T-helper 17 cell (primary cell): ENCODE results near the gene KLK1. TPM values are rescaled to one million over a fixed set of nuclear protein-coding genes. Genes with fewer than 3 reads are reported as not detected.
"Not testable (repeated sequence)": the region's sequence is repeated elsewhere in the genome, so short reads cannot be mapped to it uniquely, and the experiment has no call there.

ENCODE experiments used
- ATAC-seq: fragments of 150-1000 bp; cut with Tn5 transposase; 2 replicates; pipeline ENCODE4 v1.10.0; 2021; ENCODE audit warnings: mild to moderate bottlenecking, moderate library complexity
- DNase-seq, 3 donors: peaks; one replicate each; pipeline versions ENCODE4 v3.0.0 to v3.0.0-alpha.2; 2020 to 2021
- H3K9me3 ChIP-seq: one replicate; pipeline ENCODE4 v1.7.0; 2013; ENCODE audit warnings: low read length, mild to moderate bottlenecking; ENCODE audit not compliant: control insufficient read depth, poor library complexity, severe bottlenecking
- H3K27ac Mint-ChIP-seq: one replicate; pipeline ENCODE4 v1.8.0; 2022; ENCODE audit warnings: mild to moderate bottlenecking, moderate library complexity, mixed read lengths
- H3K27me3 Mint-ChIP-seq: one replicate; pipeline ENCODE4 v1.8.0; 2022; ENCODE audit warnings: mixed read lengths
- H3K36me3 Mint-ChIP-seq: one replicate; pipeline ENCODE4 v1.8.0; 2022; ENCODE audit warnings: low read depth, mixed read lengths
- H3K4me1 Mint-ChIP-seq: one replicate; pipeline ENCODE4 v1.8.0; 2022; ENCODE audit warnings: mild to moderate bottlenecking, mixed read lengths
- H3K4me3 Mint-ChIP-seq: one replicate; pipeline ENCODE4 v1.8.0; 2022; ENCODE audit warnings: mild to moderate bottlenecking, moderate library complexity, mixed read lengths
- total RNA-seq, 4 donors: library from RNA in 2 of 4; stranded (reverse) in 2 of 4; gene quantifications; one replicate each; pipeline ENCODE4 v1.2.3 and lab custom pipeline; 2022 to 2026

The KLK1 gene
- total RNA-seq, 2 donors from 2014 or later: not detected

- H3K4me1 Mint-ChIP-seq: peaks cover 4% of the 10 kb centered on the region
- DNase-seq: no peak
- no peaks in the 10 kb centered on the region for H3K36me3 Mint-ChIP-seq
- peak within 1 kb of the TSS; percentile 82 for H3K27ac Mint-ChIP-seq
- H3K9me3 ChIP-seq: no peaks in the 10 kb centered on the region
- H3K4me3 Mint-ChIP-seq: no peak within 1 kb of the TSS
- H3K27me3 Mint-ChIP-seq: no peaks in the 10 kb centered on the region
- no peak for ATAC-seq
Measured at GRCh38 chr19:50790396-50790795, 33.2 kb downstream of the KLK1 start, which contains the start of gene ACP4. ACP4 (plus strand) TSS chr19:50790415; CDS start chr19:50790415, 0 bp downstream.

GRCh38 chr19:50785329-50785728 is 38.3 kb downstream of the KLK1 start:
- Mint-ChIP-seq H3K4me3 (no peak overlapping the region), H3K27me3 (peaks cover 23% of the 10 kb centered on the region), H3K36me3 (no peaks in the 10 kb centered on the region), H3K4me1 (no peaks in the 10 kb centered on the region), H3K27ac (no peak overlapping the region)
- no peaks in the 10 kb centered on the region for H3K9me3 ChIP-seq
- ATAC-seq: no peak
- no peak for DNase-seq

DNA sequence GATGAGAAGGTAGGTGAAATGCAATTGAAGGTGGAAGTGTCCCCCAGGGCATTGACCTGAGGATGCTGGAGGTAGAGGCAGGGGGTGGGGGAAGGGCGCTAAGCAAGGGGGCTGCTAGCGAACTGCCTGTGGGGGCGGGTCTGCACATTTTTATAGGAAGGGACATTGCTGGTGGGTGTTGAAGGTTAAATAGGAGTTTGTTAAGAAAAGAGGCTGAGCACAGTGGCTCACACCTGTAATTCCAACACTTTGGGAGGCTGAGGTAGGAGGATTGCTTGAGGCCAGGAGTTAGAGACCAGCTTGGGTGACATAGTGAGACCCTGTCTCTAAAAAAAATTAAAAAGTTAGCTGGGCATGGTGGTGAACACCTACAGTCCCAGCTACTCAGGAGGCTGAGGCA is 38.9 kb downstream of the KLK1 start:
- no peak for DNase-seq
- H3K4me1 Mint-ChIP-seq: no peaks in the 10 kb centered on the region
- no peaks in the 10 kb centered on the region for H3K9me3 ChIP-seq
- H3K36me3 Mint-ChIP-seq: no peaks in the 10 kb centered on the region
- no peak for ATAC-seq
- H3K4me3 Mint-ChIP-seq: no peak overlapping the region
- H3K27me3 Mint-ChIP-seq: peaks cover 29% of the 10 kb centered on the region
- H3K27ac Mint-ChIP-seq: peak overlapping the region; percentile 39

GRCh38 chr19:50783848-50784152 is 39.8 kb downstream of the KLK1 start:
- not testable (repeated sequence) for H3K4me3 Mint-ChIP-seq, DNase-seq, H3K4me1 Mint-ChIP-seq, H3K9me3 ChIP-seq, H3K36me3 Mint-ChIP-seq, ATAC-seq, H3K27ac Mint-ChIP-seq
- H3K27me3 Mint-ChIP-seq: peaks cover 38% of the 10 kb centered on the region

- Mint-ChIP-seq H3K27me3 (peaks cover 60% of the 10 kb centered on the region), H3K4me3 (no peak overlapping the region), H3K4me1 (peaks cover 2% of the 10 kb centered on the region), H3K36me3 (no peaks in the 10 kb centered on the region), H3K27ac (no peak overlapping the region)
- no peak for DNase-seq
- no peaks in the 10 kb centered on the region for H3K9me3 ChIP-seq
- ATAC-seq: no peak
Measured at GRCh38 chr19:50780753-50781435, 42.7 kb downstream of the KLK1 start.

DNA sequence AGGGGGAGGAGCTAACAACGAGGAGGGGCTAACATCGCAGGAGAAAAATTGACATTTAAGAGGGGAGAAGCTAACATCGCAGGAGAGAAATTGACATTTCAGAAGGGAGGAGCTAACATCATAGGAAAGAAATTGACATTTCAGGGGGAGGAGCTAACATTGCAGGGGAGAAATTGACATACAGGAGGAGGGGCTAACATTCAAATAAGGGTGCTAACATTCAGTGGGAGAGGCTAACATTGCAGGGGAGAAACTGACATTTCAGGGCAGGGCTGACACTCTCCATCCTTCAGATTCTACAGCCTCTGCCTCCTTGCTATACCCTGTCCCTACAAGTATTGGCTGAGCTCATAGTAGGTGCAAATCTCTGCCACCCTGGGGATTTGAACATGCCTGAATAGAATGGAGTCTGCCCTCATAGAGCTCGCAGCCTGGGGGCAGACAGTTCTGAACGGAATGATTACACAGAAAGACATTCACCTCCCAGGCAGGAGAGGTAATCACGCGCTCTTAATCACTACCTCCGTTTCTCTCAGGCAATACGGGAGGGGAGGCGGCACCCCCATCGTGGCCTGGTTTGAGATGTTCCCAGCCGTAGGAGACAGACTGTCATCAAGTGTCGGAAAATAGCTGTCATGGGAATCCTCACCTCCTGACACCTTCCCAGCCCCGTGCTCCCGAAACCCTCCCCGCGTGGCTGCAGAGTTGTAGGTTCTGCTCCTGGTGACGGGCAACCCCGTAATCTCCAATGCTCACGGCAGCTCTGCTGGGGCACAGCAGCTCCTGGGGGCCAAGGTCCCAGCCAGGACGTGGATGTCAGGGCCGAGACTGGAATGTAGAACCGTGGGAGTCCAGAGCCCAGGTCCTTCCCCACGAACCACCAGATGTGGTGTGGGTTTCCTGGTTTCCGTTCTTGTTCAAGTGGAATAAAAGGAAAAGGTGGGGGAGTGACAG is 43.8 kb downstream of the KLK1 start:
- DNase-seq (no peak), ATAC-seq (no peak)
- Mint-ChIP-seq H3K4me3 (no peak overlapping the region), H3K36me3 (no peaks in the 10 kb centered on the region), H3K4me1 (peaks cover 2% of the 10 kb centered on the region), H3K27me3 (peaks cover 65% of the 10 kb centered on the region), H3K27ac (peak overlapping the region; percentile 37)
- no peaks in the 10 kb centered on the region for H3K9me3 ChIP-seq

DNA sequence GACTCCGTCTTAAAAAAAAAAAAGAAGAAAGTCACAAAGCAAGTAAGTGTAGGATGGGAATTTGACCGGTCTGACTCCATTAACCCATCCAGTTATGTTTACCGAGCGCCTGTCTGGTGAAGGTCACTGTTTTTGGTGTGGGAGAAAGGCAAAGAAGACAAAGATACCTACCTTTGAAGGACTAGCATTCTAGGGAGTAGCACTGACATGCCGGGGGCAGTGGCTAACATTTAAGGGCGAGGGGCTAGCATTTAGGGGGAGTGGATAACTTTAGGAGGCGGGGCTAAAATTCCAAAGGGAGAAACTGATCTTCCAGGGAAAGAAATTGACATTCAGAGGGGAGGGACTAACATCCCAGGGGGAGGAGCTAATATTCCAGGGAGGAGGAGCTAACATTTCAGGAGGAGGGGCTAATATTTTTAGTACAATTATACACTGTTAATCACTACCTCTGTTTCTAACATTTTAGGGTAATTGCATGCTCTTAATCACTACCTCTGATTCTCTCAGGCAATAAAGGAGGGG is 44.6 kb downstream of the KLK1 start:
- Mint-ChIP-seq H3K27me3 (peaks cover 69% of the 10 kb centered on the region), H3K27ac (peak overlapping the region; percentile 37), H3K4me3 (no peak overlapping the region), H3K36me3 (no peaks in the 10 kb centered on the region), H3K4me1 (peaks cover 2% of the 10 kb centered on the region)
- no peaks in the 10 kb centered on the region for H3K9me3 ChIP-seq
- DNase-seq (no peak), ATAC-seq (no peak)

DNA sequence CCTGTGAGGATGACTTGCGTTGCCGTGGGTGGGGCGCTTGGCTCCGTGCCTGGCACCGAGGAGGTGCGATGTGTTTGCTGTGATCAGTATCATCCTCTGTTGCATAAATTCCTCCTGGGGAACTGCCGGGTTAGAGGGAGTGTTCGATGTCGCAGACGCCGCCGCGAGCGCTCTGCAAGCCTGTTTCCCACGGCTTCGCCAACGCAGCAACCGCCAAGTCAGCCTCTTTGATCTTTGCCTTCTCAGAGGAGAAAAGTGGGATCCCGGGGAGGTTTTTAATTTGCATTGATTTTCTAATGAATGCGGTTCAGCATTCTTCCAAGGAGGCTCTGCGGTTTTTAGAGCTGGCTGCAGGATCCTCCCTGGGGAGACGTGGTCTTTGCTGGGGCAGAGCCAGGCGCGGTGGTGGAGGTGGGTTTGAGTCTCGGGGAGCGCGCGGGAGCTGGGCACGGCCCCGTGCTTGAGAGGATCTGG is 45.7 kb downstream of the KLK1 start:
- Mint-ChIP-seq H3K4me3 (peak overlapping the region; percentile 15), H3K27ac (no peak overlapping the region), H3K36me3 (no peaks in the 10 kb centered on the region), H3K27me3 (peaks cover 72% of the 10 kb centered on the region), H3K4me1 (peaks cover 2% of the 10 kb centered on the region)
- ATAC-seq (no peak), DNase-seq (no peak)
- H3K9me3 ChIP-seq: no peaks in the 10 kb centered on the region

GRCh38 chr19:50777261-50777660 is 46.3 kb downstream of the KLK1 start:
- H3K27ac Mint-ChIP-seq: no peak overlapping the region
- DNase-seq (no peak), ATAC-seq (no peak)
- H3K27me3 Mint-ChIP-seq: peaks cover 68% of the 10 kb centered on the region
- H3K4me3 Mint-ChIP-seq: no peak overlapping the region
- H3K36me3 Mint-ChIP-seq: no peaks in the 10 kb centered on the region
- H3K9me3 ChIP-seq: no peaks in the 10 kb centered on the region
- peaks cover 2% of the 10 kb centered on the region for H3K4me1 Mint-ChIP-seq

GRCh38 chr19:50776131-50776530 is 47.5 kb downstream of the KLK1 start:
- Mint-ChIP-seq H3K27me3 (peaks cover 64% of the 10 kb centered on the region), H3K4me1 (peaks cover 2% of the 10 kb centered on the region), H3K4me3 (no peak overlapping the region), H3K36me3 (no peaks in the 10 kb centered on the region), H3K27ac (no peak overlapping the region)
- no peak for ATAC-seq
- H3K9me3 ChIP-seq: no peaks in the 10 kb centered on the region
- no peak for DNase-seq

GRCh38 chr19:50773454-50773853 is 50.1 kb downstream of the KLK1 start:
- peaks cover 45% of the 10 kb centered on the region for H3K27me3 Mint-ChIP-seq
- H3K27ac Mint-ChIP-seq, H3K4me3 Mint-ChIP-seq, ATAC-seq, H3K36me3 Mint-ChIP-seq, DNase-seq, H3K4me1 Mint-ChIP-seq, H3K9me3 ChIP-seq: not testable (repeated sequence)

- H3K9me3 ChIP-seq, H3K36me3 Mint-ChIP-seq, DNase-seq, H3K4me1 Mint-ChIP-seq, ATAC-seq, H3K27ac Mint-ChIP-seq, H3K4me3 Mint-ChIP-seq: not testable (repeated sequence)
- H3K27me3 Mint-ChIP-seq: peaks cover 43% of the 10 kb centered on the region
Measured at GRCh38 chr19:50772912-50773311, 50.7 kb downstream of the KLK1 start.

DNA sequence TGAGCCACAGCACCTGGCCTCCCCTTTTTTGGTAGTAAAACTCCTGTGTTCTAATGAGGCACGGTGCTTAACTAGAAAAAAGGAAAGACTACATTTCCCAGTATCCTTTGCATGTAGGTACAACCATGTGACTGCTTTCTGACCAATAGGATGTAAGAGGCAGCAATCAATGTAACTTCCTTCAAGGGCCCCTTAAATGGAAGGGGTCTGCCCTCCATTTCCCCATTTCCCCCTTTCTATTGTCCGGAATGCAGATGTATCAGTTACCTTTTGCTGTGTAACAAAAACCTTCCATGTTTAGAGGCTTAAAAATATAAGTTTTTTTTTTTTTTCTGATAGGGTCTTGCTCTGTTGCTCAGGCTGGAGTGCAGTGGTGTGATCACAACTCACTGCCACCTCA is 51.1 kb downstream of the KLK1 start:
- DNase-seq (no peak), ATAC-seq (no peak)
- no peaks in the 10 kb centered on the region for H3K9me3 ChIP-seq
- Mint-ChIP-seq H3K36me3 (peaks cover 4% of the 10 kb centered on the region), H3K27ac (no peak overlapping the region), H3K4me1 (no peaks in the 10 kb centered on the region), H3K27me3 (peaks cover 43% of the 10 kb centered on the region), H3K4me3 (no peak overlapping the region)
